HG02571 (cell line): Measurements from ENCODE around the gene UGDH.
"Not testable (repeated sequence)": the region's sequence is repeated elsewhere in the genome, so short reads cannot be mapped to it uniquely, and the experiment has no call there.

Experiments
- ATAC-seq: cut with Tn5 transposase; IDR thresholded peaks from one replicate; pipeline ENCODE4 v1.9.1; 2021; ENCODE audit warnings: mild to moderate bottlenecking, moderate library complexity; ENCODE audit not compliant: unreplicated experiment

Gene UGDH

GRCh38 chr4:39497909-39498726 is 29.1 kb downstream of the UGDH start:
- ATAC-seq = no peak

- no peak for ATAC-seq
Measured at GRCh38 chr4:39495446-39496213, 31.6 kb downstream of the UGDH start.

- no peak for ATAC-seq
Measured at GRCh38 chr4:39494354-39494753, 32.9 kb downstream of the UGDH start.

- no peak for ATAC-seq
Measured at GRCh38 chr4:39490322-39490721, 36.9 kb downstream of the UGDH start.

- no peak for ATAC-seq
Measured at GRCh38 chr4:39486221-39486804, 40.9 kb downstream of the UGDH start.

GRCh38 chr4:39484582-39485272 is 42.5 kb downstream of the UGDH start:
- ATAC-seq = no peak

GRCh38 chr4:39480902-39481695 is 46.1 kb downstream of the UGDH start:
- ATAC-seq = no peak

- no peak for ATAC-seq
Measured at GRCh38 chr4:39480251-39480650, 47.0 kb downstream of the UGDH start.

GRCh38 chr4:39476187-39476895 is 50.9 kb downstream of the UGDH start:
- no peak for ATAC-seq

- no peak for ATAC-seq
Measured at GRCh38 chr4:39472396-39472795, 54.8 kb downstream of the UGDH start.

- no peak for ATAC-seq
Measured at GRCh38 chr4:39470402-39470801, 56.8 kb downstream of the UGDH start.

GRCh38 chr4:39469429-39470077 is 57.7 kb downstream of the UGDH start:
- peak; percentile 80 for ATAC-seq

- ATAC-seq = no peak
Measured at GRCh38 chr4:39467464-39467863, 59.8 kb downstream of the UGDH start.

GRCh38 chr4:39466747-39467146 is 60.5 kb downstream of the UGDH start:
- no peak for ATAC-seq

GRCh38 chr4:39464886-39465501 is 62.2 kb downstream of the UGDH start:
- no peak for ATAC-seq

- peak; percentile 85 for ATAC-seq
Measured at GRCh38 chr4:39458505-39459300, 68.5 kb downstream of the UGDH start, which contains the start of the genes LIAS and RPL9. LIAS (plus strand) TSS chr4:39459056; CDS start chr4:39459118, 62 bp downstream. RPL9 (minus strand) TSS chr4:39458922; CDS start chr4:39458439, 483 bp downstream.

GRCh38 chr4:39458161-39458504 is 69.1 kb downstream of the UGDH start:
- ATAC-seq = not testable (repeated sequence)
